Body of pancreas (tissue), 4 donors: Measurements from ENCODE around the gene KCNMB2.

Experiments used
- CTCF ChIP-seq, 7 experiments: fragments of 450-650 bp in 4 of 7; fragments of 200-600 bp in 3 of 7; sonication (generic) in 3 of 7; IDR thresholded peaks; one replicate each; pipeline ENCODE4 v1.5.1; 2016 to 2019; ENCODE audit warnings: antibody characterized with exemption in 7 of 7
- POLR2A ChIP-seq, 3 donors: fragments of 450-650 bp; IDR thresholded peaks; one replicate each; pipeline ENCODE4 v1.6.1; 2016; ENCODE audit warnings: antibody characterized with exemption in 3 of 3, mild to moderate bottlenecking in 2 of 3

- TF ChIP-seq CTCF (IDR thresholded peaks at IDR 0.05) (no peak), POLR2A (IDR thresholded peaks at IDR 0.05) (no peak)
Measured at GRCh38 chr3:178712247-178712646, 176.0 kb downstream of the KCNMB2 start.
